GM20000 (cell line): ENCODE data around the gene CDHR1.

ENCODE experiments used
- DNase-seq: peaks from one replicate; pipeline ENCODE4 v3.0.0; 2012; ENCODE audit warnings: low spot score
- TF ChIP-seq, protein P1 (sequence below): IDR thresholded peaks from 2 replicates; pipeline ENCODE4 v1.5.1; 2012; ENCODE audit warnings: mild to moderate bottlenecking, control low read depth; ENCODE audit errors: extremely low read depth, missing control alignments

CDHR1 gene

DNA sequence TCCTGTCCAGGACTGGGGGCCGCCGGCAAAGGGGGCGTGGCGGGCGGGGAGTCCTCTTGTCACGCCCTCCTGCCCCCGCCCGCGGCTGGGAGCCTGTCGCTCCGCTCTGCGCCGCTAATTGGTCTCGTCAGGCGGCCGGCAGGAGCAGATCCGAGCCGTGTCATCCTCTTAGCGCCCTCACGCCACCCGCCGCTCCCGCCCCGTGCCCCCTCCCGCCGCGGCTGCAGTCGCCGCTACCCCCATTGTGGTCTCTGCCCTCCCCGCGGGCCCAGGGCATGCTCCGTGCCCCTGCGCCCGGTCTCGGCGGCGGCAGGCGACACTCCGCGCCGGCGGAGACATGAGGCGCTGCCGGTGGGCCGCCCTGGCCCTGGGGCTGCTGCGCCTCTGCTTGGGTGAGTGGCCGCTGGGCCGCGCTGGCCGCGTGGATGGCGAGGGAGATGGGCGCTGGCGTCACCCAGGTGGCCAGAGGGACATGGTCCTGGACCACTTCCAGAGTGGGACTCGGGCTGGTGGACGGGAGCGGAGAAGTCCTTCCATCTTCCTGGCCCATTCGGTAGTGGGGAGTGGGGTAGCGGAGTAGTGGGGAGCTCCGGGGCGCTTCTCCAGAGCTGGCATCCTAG lies at the start of gene CDHR1:
Gene CDHR1, plus strand, starts transcription at position 114 of the 620 bp plus-strand sequence. Its CDS starts 224 bp downstream, at position 338.
- TF ChIP-seq, protein P1, sequence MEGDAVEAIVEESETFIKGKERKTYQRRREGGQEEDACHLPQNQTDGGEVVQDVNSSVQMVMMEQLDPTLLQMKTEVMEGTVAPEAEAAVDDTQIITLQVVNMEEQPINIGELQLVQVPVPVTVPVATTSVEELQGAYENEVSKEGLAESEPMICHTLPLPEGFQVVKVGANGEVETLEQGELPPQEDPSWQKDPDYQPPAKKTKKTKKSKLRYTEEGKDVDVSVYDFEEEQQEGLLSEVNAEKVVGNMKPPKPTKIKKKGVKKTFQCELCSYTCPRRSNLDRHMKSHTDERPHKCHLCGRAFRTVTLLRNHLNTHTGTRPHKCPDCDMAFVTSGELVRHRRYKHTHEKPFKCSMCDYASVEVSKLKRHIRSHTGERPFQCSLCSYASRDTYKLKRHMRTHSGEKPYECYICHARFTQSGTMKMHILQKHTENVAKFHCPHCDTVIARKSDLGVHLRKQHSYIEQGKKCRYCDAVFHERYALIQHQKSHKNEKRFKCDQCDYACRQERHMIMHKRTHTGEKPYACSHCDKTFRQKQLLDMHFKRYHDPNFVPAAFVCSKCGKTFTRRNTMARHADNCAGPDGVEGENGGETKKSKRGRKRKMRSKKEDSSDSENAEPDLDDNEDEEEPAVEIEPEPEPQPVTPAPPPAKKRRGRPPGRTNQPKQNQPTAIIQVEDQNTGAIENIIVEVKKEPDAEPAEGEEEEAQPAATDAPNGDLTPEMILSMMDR: no peak
- DNase-seq: peak; percentile 78

DNA sequence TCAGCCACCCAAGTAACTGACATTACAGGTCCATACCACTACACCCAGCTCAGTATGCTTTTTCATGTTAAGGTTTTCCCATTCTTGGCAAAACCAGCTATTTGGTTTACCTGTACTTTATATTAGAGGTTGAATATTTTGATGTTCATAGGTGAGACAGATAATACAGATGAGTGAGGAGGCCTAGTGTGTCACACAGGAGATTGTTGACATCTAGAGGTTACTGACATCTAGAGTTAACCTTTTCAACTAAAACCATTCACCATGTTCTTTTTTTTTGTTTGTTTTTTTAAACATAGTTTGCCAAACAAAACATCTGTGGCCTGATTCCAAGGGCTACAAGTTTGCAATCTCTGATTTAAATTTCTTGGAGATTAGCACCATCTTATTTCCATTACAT lies 47.0 kb upstream of the CDHR1 start:
- TF ChIP-seq, protein P1: no peak
- no peak for DNase-seq

DNA sequence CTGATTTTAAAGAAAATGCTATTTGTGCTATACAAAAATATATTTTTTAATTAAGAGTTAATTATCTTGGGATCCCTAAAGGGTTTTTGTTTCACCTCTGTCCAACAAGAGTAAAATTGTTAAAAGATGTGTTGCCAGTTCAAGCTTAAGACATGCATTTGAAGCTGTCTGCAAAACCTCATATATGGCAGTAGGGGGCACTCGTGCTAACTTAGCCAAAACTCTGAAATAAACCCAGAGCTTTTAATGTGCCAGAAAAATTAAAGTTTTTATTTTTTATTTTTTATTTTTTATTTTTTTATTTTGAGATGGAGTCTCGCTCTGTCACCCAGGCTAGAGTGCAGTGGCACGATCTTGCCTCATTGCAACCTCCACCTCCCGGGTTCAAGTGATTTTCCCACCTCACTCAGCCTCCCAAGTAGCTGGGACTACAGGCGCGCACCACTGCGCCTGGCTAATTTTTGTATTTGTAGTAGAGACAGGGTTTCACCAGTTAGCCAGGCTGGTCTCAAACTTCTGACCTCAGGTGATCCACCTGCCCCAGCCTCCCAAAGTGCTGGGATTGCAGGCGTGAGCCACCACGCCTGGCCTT lies 46.2 kb upstream of the CDHR1 start:
- TF ChIP-seq, protein P1: peak; percentile 58

DNA sequence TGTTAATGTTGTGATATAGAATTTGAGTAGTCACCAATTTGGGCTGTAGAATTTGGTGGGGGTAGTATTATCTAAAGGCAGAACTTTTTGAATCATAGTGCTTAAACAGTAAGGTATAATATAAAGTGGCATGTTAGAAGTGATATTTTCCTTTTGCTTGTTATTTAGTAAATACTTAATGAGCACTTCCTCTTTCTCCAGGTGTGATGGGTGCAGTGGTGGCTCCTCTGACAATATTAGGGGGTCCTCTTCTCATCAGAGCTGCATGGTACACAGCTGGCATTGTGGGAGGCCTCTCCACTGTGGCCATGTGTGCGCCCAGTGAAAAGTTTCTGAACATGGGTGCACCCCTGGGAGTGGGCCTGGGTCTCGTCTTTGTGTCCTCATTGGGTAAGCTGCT lies 44.5 kb upstream of the CDHR1 start:
- DNase-seq: no peak
- TF ChIP-seq, protein P1: no peak

More for the DNA sequence above, 46.2 kb upstream of the CDHR1 start:
- peak; percentile 43 for DNase-seq

DNA sequence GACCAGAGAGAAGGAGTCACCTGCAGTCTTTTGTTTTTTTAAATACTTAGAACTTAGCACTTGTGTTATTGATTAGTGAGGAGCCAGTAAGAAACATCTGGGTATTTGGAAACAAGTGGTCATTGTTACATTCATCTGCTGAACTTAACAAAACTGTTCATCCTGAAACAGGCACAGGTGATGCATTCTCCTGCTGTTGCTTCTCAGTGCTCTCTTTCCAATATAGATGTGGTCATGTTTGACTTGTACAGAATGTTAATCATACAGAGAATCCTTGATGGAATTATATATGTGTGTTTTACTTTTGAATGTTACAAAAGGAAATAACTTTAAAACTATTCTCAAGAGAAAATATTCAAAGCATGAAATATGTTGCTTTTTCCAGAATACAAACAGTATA lies 41.6 kb upstream of the CDHR1 start:
- TF ChIP-seq, protein P1: no peak

DNA sequence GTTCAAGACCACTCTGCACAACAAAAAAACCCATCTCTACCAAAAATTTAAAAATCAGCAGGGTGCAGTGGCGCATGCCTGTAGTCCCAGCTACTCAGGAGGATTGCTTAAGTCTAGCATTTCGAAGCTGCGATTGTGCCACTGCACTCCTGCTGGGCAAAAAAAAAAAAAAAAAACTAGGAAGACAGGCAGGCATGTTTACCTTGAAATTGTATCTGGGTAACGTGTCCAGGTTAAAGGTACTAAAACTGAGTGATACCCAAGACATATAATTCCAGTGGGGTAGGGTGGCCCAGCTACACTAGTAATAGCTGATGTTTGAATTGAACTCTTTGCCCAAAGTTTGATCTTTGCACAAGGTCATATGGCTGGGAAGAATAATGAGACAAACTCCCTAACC lies 38.8 kb upstream of the CDHR1 start:
- TF ChIP-seq, protein P1: no peak
- DNase-seq: no peak

More for the DNA sequence above, 41.6 kb upstream of the CDHR1 start:
- DNase-seq: no peak

DNA sequence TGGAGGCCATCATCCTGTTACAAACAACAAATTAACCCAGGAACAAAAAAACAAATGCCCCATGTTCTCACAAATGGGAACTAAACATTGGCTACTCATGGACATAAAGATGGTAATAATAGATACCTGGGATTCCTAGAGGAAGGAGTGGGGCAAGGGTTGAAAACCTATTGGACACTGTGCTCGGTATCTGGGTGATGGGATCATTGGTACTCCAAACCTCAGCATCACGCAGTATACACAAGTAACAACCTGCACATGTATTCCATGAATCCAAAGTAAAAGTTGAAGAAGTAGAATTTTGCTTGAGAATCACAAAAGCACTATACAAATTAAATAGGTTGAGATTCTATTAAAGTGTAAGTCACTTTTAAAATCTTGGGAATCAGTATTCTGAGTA lies 38.3 kb upstream of the CDHR1 start:
- no peak for DNase-seq
- TF ChIP-seq, protein P1: no peak
